ENCODE results near the gene ANKRD33. TPM values are rescaled to one million over a fixed set of nuclear protein-coding genes. Genes with fewer than 3 reads are reported as not detected.
A peak's percentile ranks its signal among the peaks of the same experiment; 100 is the strongest.

ANKRD33 gene
- total RNA-seq, 1 donor from 2014 or later = 2.9 TPM

DNA sequence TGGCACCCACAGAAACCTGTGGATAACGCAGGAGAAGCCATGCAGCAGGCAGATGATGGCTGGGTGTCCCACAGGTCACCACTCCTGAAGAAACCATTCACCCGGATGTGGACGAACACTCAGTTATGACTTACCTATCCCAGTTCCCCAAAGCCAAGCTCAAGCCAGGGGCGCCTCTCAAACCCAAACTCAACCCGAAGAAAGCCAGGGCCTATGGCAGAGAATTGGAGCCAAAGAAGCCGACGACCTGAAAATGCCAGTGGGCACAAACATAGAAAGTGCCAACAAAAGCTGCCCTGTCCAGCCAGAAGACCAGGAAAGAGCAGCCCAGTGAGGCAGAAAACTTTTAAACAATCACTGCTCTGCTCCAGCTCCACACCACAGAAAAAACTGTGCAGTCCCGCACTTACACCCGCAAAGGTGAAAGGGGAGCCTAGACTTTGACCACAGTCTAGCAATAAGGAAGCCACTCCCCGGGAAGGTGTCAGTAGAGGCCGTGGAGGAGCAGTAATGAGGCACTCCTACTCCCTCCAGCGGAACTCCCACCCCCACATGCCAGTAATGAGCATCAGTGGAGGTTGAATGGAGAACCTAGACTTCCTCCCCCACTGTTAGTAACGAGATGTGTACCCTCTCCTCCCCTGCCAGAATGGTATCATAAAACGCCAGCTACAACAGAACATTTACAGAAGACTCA, 13.4 kb downstream of the ANKRD33 start:
- no peak for DNase-seq (ENCODE audit: low spot score)

DNA sequence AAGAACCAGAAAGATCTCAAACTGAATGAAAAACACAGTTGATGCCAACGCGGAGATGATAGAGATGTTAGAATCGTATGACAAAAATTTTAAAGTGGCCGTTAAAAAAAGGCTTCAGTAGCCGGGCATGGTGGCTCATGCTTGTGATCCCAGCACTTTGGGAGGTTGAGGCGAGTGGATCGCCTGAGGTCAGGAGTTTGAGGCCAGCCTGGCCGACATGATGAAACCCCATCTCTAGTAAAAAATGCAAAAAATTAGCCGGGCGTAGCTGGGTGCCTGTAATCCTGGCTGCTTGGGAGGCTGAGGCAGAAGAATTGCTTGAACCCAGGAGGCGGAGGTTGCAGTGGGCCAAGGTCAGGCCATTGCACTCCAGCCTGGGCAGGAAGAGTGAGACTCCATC, 14.0 kb downstream of the ANKRD33 start:
- DNase-seq (ENCODE audit: low spot score) = no peak

DNA sequence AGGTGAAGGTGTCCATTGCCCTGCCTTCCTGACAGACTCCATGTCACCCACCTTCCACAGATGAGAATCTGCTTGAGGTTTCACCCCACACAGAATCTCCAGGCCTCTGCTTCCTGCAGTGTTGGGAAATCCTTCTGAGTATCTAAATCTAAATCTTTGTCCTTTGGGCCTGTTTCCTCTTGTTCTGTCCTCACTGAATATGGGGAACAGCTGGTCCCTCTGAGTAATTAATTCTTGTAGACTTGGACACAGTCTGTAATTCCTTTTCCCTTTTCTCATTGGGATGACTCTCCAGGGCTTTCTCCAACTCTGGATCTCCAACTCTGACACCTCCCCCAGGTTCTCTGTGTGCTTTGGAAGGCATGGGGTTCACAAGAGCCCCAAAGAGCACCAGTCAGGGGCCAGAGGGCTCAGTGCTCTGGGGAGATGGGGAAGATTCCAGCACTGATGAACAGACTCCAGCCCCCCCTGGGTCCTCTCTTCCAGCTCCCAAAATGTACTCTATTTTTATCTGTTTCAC, 17.1 kb downstream of the ANKRD33 start:
- DNase-seq (ENCODE audit: low spot score) = peak; percentile 30

DNA sequence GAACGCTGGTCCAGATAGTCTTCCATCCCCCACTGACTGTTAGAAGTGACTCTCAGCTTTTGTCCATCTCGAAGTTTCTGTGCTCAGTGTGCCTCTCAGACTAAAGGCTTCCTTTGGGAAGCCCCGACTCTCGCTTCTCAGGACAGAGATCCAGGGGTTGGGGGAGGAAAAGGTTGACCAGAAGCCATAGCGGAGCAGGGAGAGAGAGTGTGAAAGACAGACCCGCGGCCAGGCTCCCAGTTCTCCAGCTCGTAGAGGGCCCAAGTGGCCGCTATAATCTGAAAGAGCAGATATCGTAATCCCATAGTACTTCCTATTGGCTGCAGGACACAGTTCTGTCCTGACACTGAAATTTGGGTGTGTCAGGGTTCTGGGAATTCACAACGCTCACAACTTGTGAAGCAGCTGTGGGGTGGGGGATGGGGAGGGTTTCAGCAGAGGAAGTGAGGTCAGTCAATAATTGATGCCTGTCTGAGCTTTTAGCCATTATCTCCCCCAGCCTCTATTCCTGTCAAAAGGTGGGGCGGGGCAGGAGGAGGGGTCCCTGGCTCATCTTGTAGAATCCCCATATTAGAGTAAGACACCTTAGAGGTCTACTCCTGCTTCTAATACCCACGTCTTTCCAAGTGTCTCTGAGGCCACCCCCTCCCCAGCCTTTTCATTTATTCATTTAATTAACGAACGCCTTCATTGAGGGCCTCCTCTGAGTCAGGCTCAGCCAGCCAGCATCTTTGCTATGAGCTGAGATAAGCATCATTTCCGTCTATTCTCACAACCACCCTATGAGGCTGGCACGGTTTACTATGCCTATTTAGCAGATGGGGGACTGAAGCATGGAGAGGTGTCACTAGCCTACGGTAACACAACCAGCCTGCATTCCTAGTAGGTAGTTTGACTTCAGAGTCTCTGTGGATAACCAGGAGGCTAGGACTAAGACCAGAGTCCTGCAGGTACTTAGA, 17.8 kb downstream of the ANKRD33 start:
- peak; percentile 87 for DNase-seq (ENCODE audit: low spot score)

DNA sequence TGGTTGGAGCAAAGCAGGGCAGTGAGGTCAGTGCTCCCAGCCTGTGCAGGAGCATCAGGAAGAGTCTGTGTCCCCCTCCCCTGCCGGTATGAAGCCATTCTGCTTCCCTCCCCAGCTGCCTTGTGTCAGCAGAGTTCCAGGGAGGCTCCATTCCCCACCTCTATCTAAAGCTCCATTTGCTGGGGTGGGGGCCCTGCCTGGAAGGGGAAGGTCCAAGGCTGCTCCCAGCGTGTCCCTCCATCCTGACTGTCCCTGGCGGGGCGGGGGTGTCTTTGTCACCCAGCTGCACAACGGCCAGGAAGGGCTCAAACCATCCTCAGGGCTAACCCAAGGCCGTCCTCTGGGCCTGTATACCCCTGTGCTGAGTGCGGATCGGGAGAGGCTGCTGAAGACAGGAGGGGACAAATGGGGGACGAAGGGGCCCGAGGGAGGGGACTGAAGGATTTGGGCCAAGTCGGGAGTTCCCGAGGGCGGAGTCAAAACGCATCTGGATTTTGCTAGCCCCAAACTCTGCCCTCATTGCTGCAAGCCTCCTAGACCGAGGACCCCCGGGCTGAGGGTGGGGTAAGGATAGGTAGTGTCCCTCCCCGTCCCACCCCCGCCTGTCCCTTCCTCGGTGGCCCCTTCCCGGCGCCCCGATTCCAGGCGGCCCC, 18.7 kb downstream of the ANKRD33 start:
- DNase-seq (ENCODE audit: low spot score) = peak; percentile 38

DNA sequence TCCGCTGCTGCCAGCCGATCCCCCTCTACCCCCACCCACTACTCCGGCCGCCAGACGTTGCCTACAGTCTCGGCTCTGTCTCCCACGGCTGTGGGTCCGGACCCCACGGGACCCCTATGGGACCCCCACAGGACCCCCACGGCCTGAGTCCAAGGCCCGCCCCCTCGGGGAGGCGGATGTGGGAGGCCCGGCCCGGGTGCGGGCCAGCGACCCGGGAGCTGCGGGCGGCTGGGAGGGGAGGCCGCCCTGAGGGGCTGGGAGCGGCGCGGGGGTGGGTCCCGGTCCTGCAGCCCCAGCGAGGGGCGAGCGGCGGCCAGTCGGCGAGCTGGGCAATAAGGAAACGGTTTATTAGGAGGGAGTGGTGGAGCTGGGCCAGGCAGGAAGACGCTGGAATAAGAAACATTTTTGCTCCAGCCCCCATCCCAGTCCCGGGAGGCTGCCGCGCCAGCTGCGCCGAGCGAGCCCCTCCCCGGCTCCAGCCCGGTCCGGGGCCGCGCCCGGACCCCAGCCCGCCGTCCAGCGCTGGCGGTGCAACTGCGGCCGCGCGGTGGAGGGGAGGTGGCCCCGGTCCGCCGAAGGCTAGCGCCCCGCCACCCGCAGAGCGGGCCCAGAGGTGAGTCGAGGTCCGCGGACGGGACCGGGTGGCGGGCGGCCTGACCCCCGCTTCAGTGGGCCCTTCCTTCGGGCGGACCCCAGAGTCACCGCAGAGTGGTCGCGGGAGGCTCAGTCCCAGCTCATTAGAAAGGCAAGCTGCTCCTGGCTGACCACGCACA, 19.4 kb downstream of the ANKRD33 start, which contains the start of gene ACVRL1:
Gene ACVRL1, plus strand, starts transcription at position 422 of the 773 bp plus-strand sequence. CDS start 4,971 bp downstream, outside the sequence.
- peak; percentile 33 for DNase-seq (ENCODE audit: low spot score)

DNA sequence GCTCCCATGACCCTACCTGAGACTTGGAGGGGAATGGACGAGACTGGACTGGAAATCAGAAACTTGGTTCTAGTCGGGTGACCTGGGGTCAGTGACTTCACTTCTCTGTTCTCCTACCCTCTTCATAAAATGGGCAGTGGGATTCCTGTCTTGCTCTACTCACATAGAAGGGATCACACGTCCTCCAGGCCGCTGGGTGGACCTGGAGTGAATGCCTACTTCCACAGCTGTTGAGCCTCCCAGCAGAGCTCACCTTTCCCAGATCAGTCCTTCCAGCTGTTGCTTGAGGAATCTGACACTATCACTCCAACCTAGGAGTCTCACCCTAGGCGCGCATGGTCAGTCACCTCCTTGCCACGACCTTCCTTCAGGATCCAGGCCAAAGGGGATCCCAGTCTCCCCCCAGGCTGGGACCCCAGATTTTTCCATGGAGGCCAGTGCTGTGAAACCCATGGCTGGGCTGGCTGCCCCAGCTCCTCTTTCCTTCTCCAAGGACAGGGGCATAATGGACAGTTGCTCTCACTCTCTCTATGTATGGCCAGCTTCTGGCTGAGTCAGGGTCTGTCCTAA, 20.0 kb downstream of the ANKRD33 start:
- DNase-seq (ENCODE audit: low spot score) = no peak

DNA sequence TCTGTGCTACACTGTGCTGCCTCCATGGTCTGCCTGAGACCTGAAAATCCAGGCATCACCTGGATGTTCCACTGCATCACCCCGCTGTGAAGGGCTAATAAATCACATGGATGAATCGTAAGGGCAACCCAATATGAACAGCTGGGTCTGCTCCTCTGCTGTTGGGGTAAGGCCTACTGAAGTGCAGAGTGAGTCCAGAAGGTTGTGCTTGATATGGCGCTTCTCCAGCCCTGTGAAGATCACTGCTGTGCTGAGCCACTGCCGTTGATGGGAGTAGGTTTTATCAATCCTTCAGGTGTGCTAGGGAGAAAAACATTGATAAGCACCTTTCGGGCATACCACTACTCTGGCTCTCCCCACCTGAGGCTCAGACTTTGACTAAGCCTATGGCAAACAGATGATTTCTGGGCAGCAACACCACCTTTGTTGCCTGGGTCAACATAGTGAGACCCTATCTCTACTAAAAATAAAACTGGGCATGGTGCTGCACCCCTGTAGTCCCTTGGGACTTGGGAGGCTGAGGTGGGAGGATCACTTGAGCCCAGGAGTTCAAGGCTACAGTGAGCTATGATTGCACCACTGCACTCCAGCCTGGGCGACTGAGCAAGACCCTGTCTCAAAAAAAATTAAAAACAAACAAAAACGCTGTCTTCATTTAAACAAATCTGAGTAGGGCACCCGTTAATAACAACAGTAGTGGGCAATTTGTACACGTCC, 21.1 kb downstream of the ANKRD33 start:
- DNase-seq (ENCODE audit: low spot score) = no peak

DNA sequence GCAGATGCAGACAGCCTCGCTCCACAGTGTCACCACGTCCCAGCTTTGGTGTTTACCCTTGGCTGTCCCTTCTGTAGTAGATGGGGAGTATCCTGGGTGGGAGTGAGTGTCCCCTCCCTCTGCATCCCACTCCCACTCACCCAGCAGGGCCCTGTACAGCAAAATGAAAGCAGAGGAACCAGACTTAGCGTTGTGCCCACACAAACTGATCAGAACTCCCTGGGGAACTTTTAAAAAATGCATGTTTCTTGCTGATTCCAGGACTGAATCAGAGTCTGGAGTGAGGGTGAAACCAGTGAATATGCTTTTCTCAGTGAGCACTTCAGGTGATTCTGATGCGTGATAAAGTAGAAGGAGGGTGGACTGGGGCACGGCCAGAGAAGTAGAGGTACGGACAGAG, 22.3 kb downstream of the ANKRD33 start:
- DNase-seq (ENCODE audit: low spot score) = no peak

DNA sequence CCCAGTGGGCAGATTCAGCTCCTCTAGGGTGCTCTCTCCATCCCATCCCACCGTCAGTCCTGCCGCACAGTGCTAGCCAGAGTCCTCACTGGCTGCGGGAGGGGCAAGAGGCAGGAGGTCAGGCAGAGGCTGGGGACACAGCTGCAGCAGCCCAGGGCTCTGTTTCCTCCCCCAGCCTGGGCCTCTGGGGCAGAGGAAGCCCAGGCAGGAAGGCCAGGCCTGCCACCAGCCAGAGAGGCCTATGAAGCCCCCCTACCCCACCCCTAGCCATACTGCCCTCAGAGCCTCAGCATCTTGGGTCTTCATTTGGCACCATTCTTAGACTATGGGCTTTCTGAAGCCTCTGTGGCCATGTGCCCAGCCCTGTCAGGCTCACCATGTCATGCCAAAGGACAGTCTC, 22.8 kb downstream of the ANKRD33 start:
- DNase-seq (ENCODE audit: low spot score) = no peak

DNA sequence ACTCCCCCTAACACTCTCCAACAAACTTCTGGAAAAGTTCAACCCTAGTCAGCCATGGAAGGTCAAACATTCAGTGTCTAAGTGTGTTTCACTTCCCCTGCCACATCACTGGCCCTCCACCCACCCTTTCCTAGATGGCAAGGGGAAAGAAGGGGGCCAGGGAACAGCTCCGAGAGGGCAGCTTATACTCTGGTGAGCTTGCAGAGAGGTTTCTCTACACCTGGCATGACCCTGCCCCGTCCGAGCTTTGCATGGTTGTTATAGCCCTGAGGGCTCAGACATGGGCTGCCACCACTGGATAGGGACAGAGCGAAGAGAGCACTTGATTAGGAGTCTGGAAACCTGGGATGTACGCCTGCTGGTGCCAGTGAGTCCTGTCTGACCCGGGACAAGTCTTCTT, 23.4 kb downstream of the ANKRD33 start:
- no peak for DNase-seq (ENCODE audit: low spot score)

DNA sequence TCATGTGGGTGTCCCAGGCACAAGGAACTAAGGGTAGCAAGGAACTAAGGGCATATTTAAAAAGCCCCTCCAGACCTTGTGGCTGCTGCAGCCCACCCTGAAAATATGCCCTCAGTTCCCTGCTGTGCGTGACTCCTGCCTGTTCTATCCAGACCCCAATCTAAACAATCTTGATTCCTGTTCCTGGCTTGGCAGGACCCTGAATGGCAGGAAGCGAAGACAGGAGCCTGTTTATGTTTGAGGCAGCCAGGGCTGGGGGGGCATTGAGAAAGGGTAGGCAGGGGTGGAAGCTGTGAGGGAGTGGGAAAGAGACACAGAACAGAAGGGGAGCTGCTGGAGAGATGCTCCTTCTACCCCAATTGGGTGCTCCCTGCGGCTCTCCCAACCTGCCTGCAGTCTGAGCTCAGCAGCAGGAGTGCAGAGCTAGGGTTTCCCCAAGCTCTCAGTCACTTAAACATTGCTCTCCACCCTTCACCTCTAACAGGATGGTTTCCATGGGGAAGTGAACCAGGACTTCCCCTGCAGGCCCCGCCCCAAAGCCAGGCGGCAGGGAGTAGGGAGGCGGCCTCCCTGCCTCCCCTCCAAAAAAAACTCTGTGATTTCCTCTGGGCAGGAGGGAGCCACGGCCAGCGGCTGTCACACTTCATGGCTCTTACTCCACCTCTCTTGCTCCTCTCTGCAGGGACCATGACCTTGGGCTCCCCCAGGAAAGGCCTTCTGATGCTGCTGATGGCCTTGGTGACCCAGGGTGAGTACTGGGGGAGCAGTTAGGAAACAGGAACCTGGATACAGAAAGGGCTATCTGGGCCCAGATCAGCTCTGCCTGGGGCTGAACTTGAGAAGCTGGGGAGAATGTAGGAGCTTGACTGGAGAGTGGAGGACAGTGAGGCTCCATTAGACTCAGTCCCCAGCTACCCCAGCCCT, 24.1 kb downstream of the ANKRD33 start:
- no peak for DNase-seq (ENCODE audit: low spot score)

DNA sequence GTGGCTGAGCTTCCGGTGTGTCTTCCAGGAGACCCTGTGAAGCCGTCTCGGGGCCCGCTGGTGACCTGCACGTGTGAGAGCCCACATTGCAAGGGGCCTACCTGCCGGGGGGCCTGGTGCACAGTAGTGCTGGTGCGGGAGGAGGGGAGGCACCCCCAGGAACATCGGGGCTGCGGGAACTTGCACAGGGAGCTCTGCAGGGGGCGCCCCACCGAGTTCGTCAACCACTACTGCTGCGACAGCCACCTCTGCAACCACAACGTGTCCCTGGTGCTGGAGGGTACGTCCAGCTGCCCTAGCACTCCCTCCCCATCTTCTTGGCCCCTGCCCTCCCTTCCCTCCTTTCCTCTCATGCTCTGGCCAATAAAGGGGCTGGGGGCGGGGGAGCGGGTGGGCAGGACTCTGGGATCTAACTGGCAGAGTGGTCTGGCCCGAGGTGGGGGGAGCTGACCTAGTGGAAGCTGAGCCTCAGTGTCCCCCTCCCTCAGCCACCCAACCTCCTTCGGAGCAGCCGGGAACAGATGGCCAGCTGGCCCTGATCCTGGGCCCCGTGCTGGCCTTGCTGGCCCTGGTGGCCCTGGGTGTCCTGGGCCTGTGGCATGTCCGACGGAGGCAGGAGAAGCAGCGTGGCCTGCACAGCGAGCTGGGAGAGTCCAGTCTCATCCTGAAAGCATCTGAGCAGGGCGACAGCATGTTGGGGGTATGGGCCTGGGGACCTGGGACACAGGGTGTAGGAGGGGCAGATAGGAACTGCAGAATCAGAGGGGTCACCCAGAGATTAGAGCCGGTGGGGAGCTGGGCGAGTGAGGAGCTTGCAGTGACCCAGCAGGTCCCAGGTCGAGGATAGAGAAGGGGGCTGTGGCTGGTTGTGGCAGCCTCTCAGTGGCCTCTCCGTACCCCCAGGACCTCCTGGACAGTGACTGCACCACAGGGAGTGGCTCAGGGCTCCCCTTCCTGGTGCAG, 25.4 kb downstream of the ANKRD33 start:
- DNase-seq (ENCODE audit: low spot score) = no peak

DNA sequence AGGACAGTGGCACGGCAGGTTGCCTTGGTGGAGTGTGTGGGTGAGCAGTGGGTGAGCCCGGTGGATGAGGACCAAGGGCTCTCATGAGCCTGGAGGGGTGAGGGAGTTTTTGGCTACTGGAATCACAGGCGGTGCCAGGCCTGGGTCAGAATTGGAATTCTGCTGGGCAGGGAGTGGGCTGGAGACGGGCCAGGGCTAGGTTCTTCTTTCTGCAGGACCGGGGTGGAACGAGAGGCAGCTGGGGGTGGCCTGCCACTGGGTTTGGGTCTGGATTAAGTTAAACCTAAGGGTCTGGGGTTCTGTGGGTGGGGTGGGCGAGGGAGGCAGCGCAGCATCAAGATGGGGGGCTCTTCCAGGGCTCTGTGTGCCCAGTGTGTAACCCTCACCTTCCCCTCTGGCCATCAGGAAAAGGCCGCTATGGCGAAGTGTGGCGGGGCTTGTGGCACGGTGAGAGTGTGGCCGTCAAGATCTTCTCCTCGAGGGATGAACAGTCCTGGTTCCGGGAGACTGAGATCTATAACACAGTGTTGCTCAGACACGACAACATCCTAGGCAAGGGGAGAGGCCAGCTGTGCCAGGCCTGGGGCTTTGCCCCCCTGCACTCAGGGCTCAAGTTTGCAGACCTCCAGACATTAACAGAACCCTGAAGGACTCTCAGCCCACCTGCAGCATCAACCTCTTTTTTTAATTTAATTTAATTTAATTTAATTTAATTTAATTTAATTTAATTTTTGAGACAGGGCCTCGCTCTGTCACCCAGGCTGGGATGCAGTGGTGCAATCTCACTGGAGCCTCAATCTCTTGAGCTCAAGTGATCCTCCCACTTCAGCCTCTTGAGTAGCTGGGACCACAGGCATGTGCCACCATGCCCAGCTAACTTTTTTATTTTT, 26.4 kb downstream of the ANKRD33 start:
- no peak for DNase-seq (ENCODE audit: low spot score)

DNA sequence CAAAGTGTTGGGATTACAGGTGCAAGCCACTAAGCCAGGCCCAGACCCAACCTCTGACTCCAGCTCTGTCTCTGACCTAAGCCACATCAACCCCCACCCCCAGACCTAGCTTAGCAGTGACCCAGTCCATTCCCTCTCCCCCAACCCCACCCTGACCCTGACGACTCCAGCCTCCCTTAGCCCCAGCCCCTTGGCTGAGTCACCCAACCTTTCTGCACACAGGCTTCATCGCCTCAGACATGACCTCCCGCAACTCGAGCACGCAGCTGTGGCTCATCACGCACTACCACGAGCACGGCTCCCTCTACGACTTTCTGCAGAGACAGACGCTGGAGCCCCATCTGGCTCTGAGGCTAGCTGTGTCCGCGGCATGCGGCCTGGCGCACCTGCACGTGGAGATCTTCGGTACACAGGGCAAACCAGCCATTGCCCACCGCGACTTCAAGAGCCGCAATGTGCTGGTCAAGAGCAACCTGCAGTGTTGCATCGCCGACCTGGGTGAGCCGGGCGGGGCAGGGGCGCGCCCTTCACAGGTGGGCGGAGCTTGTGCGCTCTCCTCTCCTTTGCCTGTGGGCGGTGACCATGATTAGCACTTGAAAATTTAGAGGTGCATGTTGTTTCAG, 27.2 kb downstream of the ANKRD33 start:
- no peak for DNase-seq (ENCODE audit: low spot score)

DNA sequence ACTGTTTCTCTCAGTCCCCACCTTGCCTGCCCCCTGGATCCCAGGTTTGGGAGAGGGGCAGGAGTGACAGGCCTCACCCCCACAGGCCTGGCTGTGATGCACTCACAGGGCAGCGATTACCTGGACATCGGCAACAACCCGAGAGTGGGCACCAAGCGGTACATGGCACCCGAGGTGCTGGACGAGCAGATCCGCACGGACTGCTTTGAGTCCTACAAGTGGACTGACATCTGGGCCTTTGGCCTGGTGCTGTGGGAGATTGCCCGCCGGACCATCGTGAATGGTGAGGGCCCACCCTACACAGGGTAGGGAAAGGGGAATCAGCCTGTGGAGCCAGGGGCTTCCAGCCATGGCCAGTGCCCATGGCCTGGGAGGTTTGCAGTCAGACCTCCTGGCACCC, 28.0 kb downstream of the ANKRD33 start:
- no peak for DNase-seq (ENCODE audit: low spot score)

All from umbilical cord (tissue), 2 donors.